ENCODE measurements around the gene LIPC. TPM values are rescaled to one million over a fixed set of nuclear protein-coding genes. Genes with fewer than 3 reads are reported as not detected.

LIPC gene
- total and polyA plus RNA-seq, 7 donors, result 0.36 to 3.0 (median 0.83) TPM; not detected in 2

GRCh38 chr15:58583171-58583908, 151.5 kb downstream of the LIPC start:
- no peak for TF ChIP-seq POLR2AphosphoS5 (IDR thresholded peaks at IDR 0.05)
- TF ChIP-seq CTCF (IDR thresholded peaks at IDR 0.05), result no peak
- TF ChIP-seq EP300 (IDR thresholded peaks at IDR 0.05), result no peak
- no peak for TF ChIP-seq POLR2A (IDR thresholded peaks at IDR 0.05)
- intact Hi-C loops (cut with DNase I), result no loop called here
- H3K4me3 ChIP-seq, result no peak overlapping the region
- 91 to 92% methylated on average over 3 of the region's 3 CpGs for WGBS, 2 donors
- no peaks in the 10 kb centered on the region for H3K4me1 ChIP-seq
- H3K9me3 ChIP-seq, result no peaks in the 10 kb centered on the region
- H3K27me3 ChIP-seq, result no peaks in the 10 kb centered on the region
- no peak overlapping the region for H3K27ac ChIP-seq
- no peak for DNase-seq
- H3K36me3 ChIP-seq, result no peaks in the 10 kb centered on the region

- Histone ChIP-seq H3K36me3 (no peaks in the 10 kb centered on the region), H3K4me3 (no peak overlapping the region), H3K9me3 (no peaks in the 10 kb centered on the region), H3K27ac (no peak overlapping the region), H3K27me3 (no peaks in the 10 kb centered on the region), H3K4me1 (no peaks in the 10 kb centered on the region)
- WGBS, 2 donors, result 80 to 84% methylated on average over 6 of the region's 6 CpGs
- intact Hi-C loops (cut with DNase I), result no loop called here
- no peak for DNase-seq
- TF ChIP-seq EP300 (IDR thresholded peaks at IDR 0.05) (no peak), CTCF (IDR thresholded peaks at IDR 0.05) (no peak)
These were observed 153.1 kb downstream of the LIPC start for GRCh38 chr15:58584789-58585461.

- intact Hi-C loops (cut with DNase I), result no loop called here
- 69 to 88% methylated on average over 5 of the region's 5 CpGs for WGBS, 2 donors
- no peak for TF ChIP-seq CTCF (IDR thresholded peaks at IDR 0.05)
- no peak for TF ChIP-seq EP300 (IDR thresholded peaks at IDR 0.05)
- TF ChIP-seq POLR2A (IDR thresholded peaks at IDR 0.05), result no peak
- no peak for TF ChIP-seq POLR2AphosphoS5 (IDR thresholded peaks at IDR 0.05)
These were observed 154.1 kb downstream of the LIPC start for GRCh38 chr15:58585693-58586443.

GRCh38 chr15:58587486-58587885, 155.7 kb downstream of the LIPC start:
- 96% methylated on average over 4 of the region's 4 CpGs for WGBS, 2 donors
- no peaks in the 10 kb centered on the region for H3K36me3 ChIP-seq
- DNase-seq, result no peak
- no peak overlapping the region for H3K4me3 ChIP-seq
- H3K4me1 ChIP-seq, result no peaks in the 10 kb centered on the region
- no peak overlapping the region for H3K27ac ChIP-seq
- intact Hi-C loops (cut with DNase I), result no loop called here
- H3K9me3 ChIP-seq, result no peaks in the 10 kb centered on the region
- no peaks in the 10 kb centered on the region for H3K27me3 ChIP-seq
- TF ChIP-seq CTCF (IDR thresholded peaks at IDR 0.05), result no peak
- TF ChIP-seq POLR2A (IDR thresholded peaks at IDR 0.05), result no peak
- TF ChIP-seq EP300 (IDR thresholded peaks at IDR 0.05), result no peak
- TF ChIP-seq POLR2AphosphoS5 (IDR thresholded peaks at IDR 0.05), result no peak

More at GRCh38 chr15:58585693-58586443, 154.1 kb downstream of the LIPC start:
- H3K9me3 ChIP-seq, result no peaks in the 10 kb centered on the region
- H3K36me3 ChIP-seq, result no peaks in the 10 kb centered on the region
- no peaks in the 10 kb centered on the region for H3K27me3 ChIP-seq
- no peaks in the 10 kb centered on the region for H3K4me1 ChIP-seq
- H3K4me3 ChIP-seq, result no peak overlapping the region
- no peak overlapping the region for H3K27ac ChIP-seq
- no peak for DNase-seq

All from sigmoid colon (tissue), 7 donors.